Sigmoid colon (tissue), 7 donors: ENCODE results near the gene CLDN25. TPM values are rescaled to one million over a fixed set of nuclear protein-coding genes. Genes with fewer than 3 reads are reported as not detected.

Experiments
- DNase-seq: peaks from one replicate; pipeline ENCODE4 v3.0.0-alpha.2; 2019
- H3K27ac ChIP-seq, 4 donors: fragments of 200-600 bp; sonication (generic); one replicate each; pipeline ENCODE4 v1.5.1; 2016 to 2019; ENCODE audit warnings: mild to moderate bottlenecking in 1 of 4
- H3K27me3 ChIP-seq, 3 donors: fragments of 200-600 bp; sonication (generic); one replicate each; pipeline ENCODE4 v1.5.1; 2019; ENCODE audit warnings: mild to moderate bottlenecking in 1 of 3
- H3K36me3 ChIP-seq, 4 donors: fragments of 200-600 bp; sonication (generic); one replicate each; pipeline ENCODE4 v1.5.1; 2016 to 2019
- H3K4me1 ChIP-seq, 4 donors: fragments of 200-600 bp; sonication (generic); one replicate each; pipeline ENCODE4 v1.5.1; 2017 to 2019
- H3K4me3 ChIP-seq, 4 donors: fragments of 200-600 bp; sonication (generic); one replicate each; pipeline ENCODE4 v1.5.1; 2017 to 2019; ENCODE audit warnings: mild to moderate bottlenecking in 2 of 4, moderate library complexity in 1 of 4
- H3K9me3 ChIP-seq, 4 donors: fragments of 200-600 bp in 3 of 4; sonication (generic) in 3 of 4; one replicate each; pipeline versions ENCODE4 v1.5.1 to v1.6.1; 2013 to 2019
- CTCF ChIP-seq, 4 experiments: fragments of 450-650 bp in 3 of 4; fragments of 200-600 bp in 1 of 4; IDR thresholded peaks; one replicate each; pipeline ENCODE4 v1.5.1; 2016 to 2019; ENCODE audit warnings: antibody characterized with exemption in 4 of 4, mild to moderate bottlenecking in 3 of 4, moderate library complexity in 2 of 4
- EP300 ChIP-seq, 4 donors: sonication (generic); formaldehyde crosslinking; IDR thresholded peaks; one replicate each; pipeline ENCODE4 v1.6.1; 2017; ENCODE audit warnings: antibody characterized with exemption in 4 of 4
- POLR2A ChIP-seq, 2 donors: fragments of 450-650 bp; IDR thresholded peaks; one replicate each; pipeline ENCODE4 v1.6.1; 2016; ENCODE audit warnings: antibody characterized with exemption in 2 of 2, mild to moderate bottlenecking in 2 of 2, moderate library complexity in 2 of 2
- POLR2AphosphoS5 ChIP-seq, 4 donors: sonication (generic); formaldehyde crosslinking; IDR thresholded peaks; one replicate each; pipeline ENCODE4 v1.6.1; 2017; ENCODE audit warnings: antibody characterized with exemption in 4 of 4
- WGBS, 2 donors: extraction: QIAGEN DNeasy Blood & Tissue Kit; methylation state at CpG; one replicate each; pipeline ENCODE4 v1.1.7; 2013; 5-methylcytosine and 5-hydroxymethylcytosine counted together
- intact Hi-C: fragments of 100-400 bp; cut with DNase I; formaldehyde crosslinking; loops from one replicate; pipeline ENCODE4 v1.15.1; 2023
- polyA plus RNA-seq, 3 donors: library from polyadenylated mRNA; stranded (reverse); fragments of 200-250 nt; gene quantifications; one replicate each; pipeline ENCODE4 v1.2.3, GENCODE V29; 2013
- total RNA-seq, 4 donors: library from RNA; depleted of rRNA; stranded (reverse); fragments of >200 nt; gene quantifications; one replicate each; pipeline ENCODE4 v1.1.0, GENCODE V29; 2016
- donor health status: healthy with polysubstance abuse.
- donor health status: Bipolar disorder and iron deficiency.
- donor health status: healthy.

CLDN25 gene
- total and polyA plus RNA-seq, 7 donors, result not detected

- H3K27ac ChIP-seq, result no peak overlapping the region
- 98% methylated on average over 1 of the region's 1 CpG for WGBS, 2 donors
- intact Hi-C loops, result no loop called here
- H3K4me3 ChIP-seq, result no peak overlapping the region
- DNase-seq, result no peak
- TF ChIP-seq POLR2A (IDR thresholded peaks at IDR 0.05) (no peak), CTCF (IDR thresholded peaks at IDR 0.05) (no peak), EP300 (IDR thresholded peaks at IDR 0.05) (no peak), POLR2AphosphoS5 (IDR thresholded peaks at IDR 0.05) (no peak)
- H3K4me1 ChIP-seq, result no peaks in the 10 kb centered on the region
- H3K9me3 ChIP-seq, result no peaks in the 10 kb centered on the region
- H3K27me3 ChIP-seq, result no peaks in the 10 kb centered on the region
- peaks cover 5 to 78% (median 25%) of the 10 kb centered on the region in 4 donors for H3K36me3 ChIP-seq
Measured at GRCh38 chr11:113817162-113817561, 37.6 kb downstream of the CLDN25 start.

GRCh38 chr11:113817626-113818025 lies 38.0 kb downstream of the CLDN25 start:
- Histone ChIP-seq H3K27ac (no peak overlapping the region), H3K9me3 (no peaks in the 10 kb centered on the region), H3K36me3 (peaks cover 5 to 78% (median 29%) of the 10 kb centered on the region in 4 donors), H3K4me3 (no peak overlapping the region), H3K27me3 (no peaks in the 10 kb centered on the region), H3K4me1 (no peaks in the 10 kb centered on the region)
- DNase-seq, result no peak
- TF ChIP-seq POLR2A (IDR thresholded peaks at IDR 0.05) (no peak), EP300 (IDR thresholded peaks at IDR 0.05) (no peak), CTCF (IDR thresholded peaks at IDR 0.05) (no peak), POLR2AphosphoS5 (IDR thresholded peaks at IDR 0.05) (no peak)
- intact Hi-C loops, result no loop called here
- WGBS, 2 donors, result 96 to 97% methylated on average over 6 of the region's 6 CpGs

DNA sequence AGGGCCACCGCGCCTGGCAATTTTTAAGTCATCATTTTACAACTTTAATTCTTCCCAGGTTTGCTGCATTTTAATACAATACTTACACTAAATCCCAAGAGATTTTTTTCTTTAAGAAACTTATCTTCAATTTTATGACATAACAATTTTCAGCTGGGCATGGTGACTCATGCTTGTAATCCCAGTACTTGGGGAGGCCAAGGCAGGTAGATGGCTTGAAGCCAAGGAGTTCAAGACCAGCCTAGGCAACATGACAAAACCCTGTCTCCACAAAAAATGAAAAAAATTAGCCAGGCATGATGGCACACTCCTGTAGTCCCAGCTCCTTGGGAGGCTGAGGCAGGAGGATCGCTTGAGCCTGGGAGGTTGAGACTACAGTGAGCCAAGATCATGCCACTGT lies 38.8 kb downstream of the CLDN25 start:
- no peak for DNase-seq
- Histone ChIP-seq H3K27ac (no peak overlapping the region), H3K4me3 (no peak overlapping the region), H3K36me3 (peaks cover 5 to 78% (median 31%) of the 10 kb centered on the region in 4 donors), H3K27me3 (no peaks in the 10 kb centered on the region), H3K9me3 (no peaks in the 10 kb centered on the region), H3K4me1 (no peaks in the 10 kb centered on the region)
- intact Hi-C loops, result no loop called here
- WGBS, 2 donors, result 97 to 99% methylated on average over 3 of the region's 3 CpGs
- TF ChIP-seq CTCF (IDR thresholded peaks at IDR 0.05), result no peak
- TF ChIP-seq EP300 (IDR thresholded peaks at IDR 0.05), result no peak
- TF ChIP-seq POLR2A (IDR thresholded peaks at IDR 0.05), result no peak
- TF ChIP-seq POLR2AphosphoS5 (IDR thresholded peaks at IDR 0.05), result no peak

DNA sequence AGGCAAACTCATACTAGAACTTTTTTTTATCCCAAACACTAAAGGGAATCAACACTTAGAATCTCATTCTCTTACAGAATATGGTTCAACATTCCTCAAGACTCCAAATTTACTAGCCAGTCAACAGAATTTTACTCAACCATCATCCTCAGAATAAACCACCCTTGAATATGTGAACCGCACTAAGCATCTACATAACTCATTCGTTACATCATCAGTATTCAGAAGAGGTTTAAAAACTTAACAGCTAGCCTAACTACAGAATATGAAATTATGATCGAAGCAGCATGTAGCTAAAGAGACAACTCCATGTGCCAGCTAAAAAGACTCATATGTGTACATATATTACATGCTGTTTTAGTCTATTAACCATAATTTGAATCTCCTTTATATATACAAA lies 47.9 kb downstream of the CLDN25 start:
- peaks cover 0 to 87% (median 15%) of the 10 kb centered on the region in 4 donors for H3K36me3 ChIP-seq
- intact Hi-C loops, result no loop called here
- TF ChIP-seq POLR2AphosphoS5 (IDR thresholded peaks at IDR 0.05), result no peak
- no peak for TF ChIP-seq EP300 (IDR thresholded peaks at IDR 0.05)
- TF ChIP-seq POLR2A (IDR thresholded peaks at IDR 0.05), result no peak
- no peak for TF ChIP-seq CTCF (IDR thresholded peaks at IDR 0.05)

DNA sequence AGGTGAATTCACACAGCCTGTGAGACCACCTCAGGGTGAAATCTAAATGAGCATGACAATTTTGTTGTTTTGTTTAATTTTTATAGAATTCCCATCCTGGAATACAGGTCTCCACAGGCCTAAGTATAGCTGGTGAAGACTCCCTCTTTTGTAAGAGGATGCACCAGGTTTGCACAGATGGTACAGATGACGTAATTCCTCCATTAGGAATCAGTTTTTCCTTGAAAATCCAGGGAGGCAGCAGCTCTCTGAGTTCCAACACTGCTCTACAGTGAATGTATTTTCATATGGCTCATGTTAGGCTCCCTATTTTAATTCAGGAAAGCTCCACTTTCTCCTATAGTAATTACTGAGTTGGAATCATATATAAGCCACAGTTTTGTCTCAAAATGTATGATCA lies 48.6 kb downstream of the CLDN25 start:
- WGBS, 2 donors, result 95 to 96% methylated on average over 1 of the region's 1 CpG
- TF ChIP-seq POLR2AphosphoS5 (IDR thresholded peaks at IDR 0.05) (no peak), POLR2A (IDR thresholded peaks at IDR 0.05) (no peak), CTCF (IDR thresholded peaks at IDR 0.05) (no peak), EP300 (IDR thresholded peaks at IDR 0.05) (no peak)
- intact Hi-C loops, result no loop called here
- Histone ChIP-seq H3K4me1 (no peaks in the 10 kb centered on the region), H3K27ac (no peak overlapping the region), H3K36me3 (peaks cover 0 to 85% (median 10%) of the 10 kb centered on the region in 4 donors), H3K4me3 (no peak overlapping the region), H3K9me3 (no peaks in the 10 kb centered on the region), H3K27me3 (no peaks in the 10 kb centered on the region)
- no peak for DNase-seq

More for the DNA sequence above, 47.9 kb downstream of the CLDN25 start:
- H3K27ac ChIP-seq, result no peak overlapping the region
- WGBS, 2 donors, result 98 to 99% methylated on average over 3 of the region's 3 CpGs
- DNase-seq, result no peak
- H3K4me1 ChIP-seq, result no peaks in the 10 kb centered on the region
- H3K9me3 ChIP-seq, result no peaks in the 10 kb centered on the region
- no peak overlapping the region for H3K4me3 ChIP-seq
- no peaks in the 10 kb centered on the region for H3K27me3 ChIP-seq
